ENCODE results near the gene SNAP25. TPM values are rescaled to one million over a fixed set of nuclear protein-coding genes. Genes with fewer than 3 reads are reported as not detected.

The SNAP25 gene
- total RNA-seq, 2 donors from 2014 or later = 0.67 to 2.2 TPM

DNA sequence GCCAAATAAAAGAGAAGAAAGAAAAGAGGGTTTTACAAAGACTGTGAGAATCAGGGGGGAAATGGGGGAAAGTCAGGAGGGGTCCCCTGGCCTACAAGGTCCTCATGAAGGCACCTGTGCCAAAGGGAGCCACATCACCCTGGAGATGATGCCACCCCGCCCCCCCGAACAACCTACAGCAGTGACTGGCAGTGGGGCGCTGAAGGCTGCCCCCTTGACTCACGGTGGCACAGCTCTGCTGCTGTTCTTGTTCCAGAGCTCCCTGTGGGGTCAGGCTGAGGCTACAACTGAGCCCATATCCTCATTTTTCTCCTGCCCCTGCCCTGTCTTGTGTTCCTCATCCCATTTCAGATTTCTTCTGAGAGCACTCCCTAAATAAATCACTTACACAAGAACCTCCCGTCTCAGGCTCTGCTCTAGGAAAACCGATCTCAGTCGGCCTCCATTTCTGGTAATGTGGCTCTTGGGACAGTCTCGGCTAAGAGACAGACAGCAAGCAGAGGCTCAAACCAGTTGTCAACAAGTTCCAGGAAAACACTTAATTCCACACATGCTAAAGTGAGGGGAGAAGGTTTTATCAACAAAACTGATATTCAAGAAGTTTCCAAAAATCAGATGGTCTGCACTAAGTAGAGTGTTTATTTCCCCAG lies 105.7 kb downstream of the SNAP25 start:
- DNase-seq = no peak
- Histone ChIP-seq H3K4me1 (no peaks in the 10 kb centered on the region), H3K27ac (no peak overlapping the region), H3K4me3 (no peak overlapping the region), H3K9ac (ENCODE audit: low read depth in 2 of 2, low read length in 2 of 2) (no peak overlapping the region), H3K36me3 (no peaks in the 10 kb centered on the region), H3K9me3 (no peaks in the 10 kb centered on the region), H3K27me3 (no peaks in the 10 kb centered on the region)
- TF ChIP-seq, protein P1, sequence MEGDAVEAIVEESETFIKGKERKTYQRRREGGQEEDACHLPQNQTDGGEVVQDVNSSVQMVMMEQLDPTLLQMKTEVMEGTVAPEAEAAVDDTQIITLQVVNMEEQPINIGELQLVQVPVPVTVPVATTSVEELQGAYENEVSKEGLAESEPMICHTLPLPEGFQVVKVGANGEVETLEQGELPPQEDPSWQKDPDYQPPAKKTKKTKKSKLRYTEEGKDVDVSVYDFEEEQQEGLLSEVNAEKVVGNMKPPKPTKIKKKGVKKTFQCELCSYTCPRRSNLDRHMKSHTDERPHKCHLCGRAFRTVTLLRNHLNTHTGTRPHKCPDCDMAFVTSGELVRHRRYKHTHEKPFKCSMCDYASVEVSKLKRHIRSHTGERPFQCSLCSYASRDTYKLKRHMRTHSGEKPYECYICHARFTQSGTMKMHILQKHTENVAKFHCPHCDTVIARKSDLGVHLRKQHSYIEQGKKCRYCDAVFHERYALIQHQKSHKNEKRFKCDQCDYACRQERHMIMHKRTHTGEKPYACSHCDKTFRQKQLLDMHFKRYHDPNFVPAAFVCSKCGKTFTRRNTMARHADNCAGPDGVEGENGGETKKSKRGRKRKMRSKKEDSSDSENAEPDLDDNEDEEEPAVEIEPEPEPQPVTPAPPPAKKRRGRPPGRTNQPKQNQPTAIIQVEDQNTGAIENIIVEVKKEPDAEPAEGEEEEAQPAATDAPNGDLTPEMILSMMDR (IDR thresholded peaks at IDR 0.05) = no peak
- intact Hi-C loops (cut with DNase I) = no loop called here

DNA sequence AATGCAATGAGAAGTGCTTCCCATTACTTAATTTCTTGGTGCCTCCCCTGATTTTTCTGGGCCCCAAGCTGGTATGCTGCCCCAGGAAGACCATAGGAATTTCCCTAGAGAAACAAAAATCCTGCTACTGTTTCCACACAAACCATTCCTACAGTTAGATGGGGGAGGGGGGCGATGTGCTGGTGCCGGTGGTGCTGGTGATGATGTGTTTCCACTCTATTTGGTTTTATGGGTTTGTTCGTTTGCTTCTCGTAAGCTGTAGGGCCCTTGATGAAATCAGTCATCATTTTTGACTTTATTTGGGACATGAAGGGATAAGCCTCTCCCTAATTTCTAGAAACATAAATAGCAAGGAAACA lies 110.2 kb downstream of the SNAP25 start:
- H3K9ac ChIP-seq (ENCODE audit: low read depth in 2 of 2, low read length in 2 of 2) = no peak overlapping the region
- intact Hi-C loops (cut with DNase I) = no loop called here
- no peaks in the 10 kb centered on the region for H3K9me3 ChIP-seq
- H3K4me3 ChIP-seq = no peak overlapping the region
- H3K27ac ChIP-seq = no peak overlapping the region
- TF ChIP-seq, protein P1 (IDR thresholded peaks at IDR 0.05) = no peak
- H3K27me3 ChIP-seq = no peaks in the 10 kb centered on the region
- H3K36me3 ChIP-seq = no peaks in the 10 kb centered on the region
- H3K4me1 ChIP-seq = no peaks in the 10 kb centered on the region
- DNase-seq = no peak

DNA sequence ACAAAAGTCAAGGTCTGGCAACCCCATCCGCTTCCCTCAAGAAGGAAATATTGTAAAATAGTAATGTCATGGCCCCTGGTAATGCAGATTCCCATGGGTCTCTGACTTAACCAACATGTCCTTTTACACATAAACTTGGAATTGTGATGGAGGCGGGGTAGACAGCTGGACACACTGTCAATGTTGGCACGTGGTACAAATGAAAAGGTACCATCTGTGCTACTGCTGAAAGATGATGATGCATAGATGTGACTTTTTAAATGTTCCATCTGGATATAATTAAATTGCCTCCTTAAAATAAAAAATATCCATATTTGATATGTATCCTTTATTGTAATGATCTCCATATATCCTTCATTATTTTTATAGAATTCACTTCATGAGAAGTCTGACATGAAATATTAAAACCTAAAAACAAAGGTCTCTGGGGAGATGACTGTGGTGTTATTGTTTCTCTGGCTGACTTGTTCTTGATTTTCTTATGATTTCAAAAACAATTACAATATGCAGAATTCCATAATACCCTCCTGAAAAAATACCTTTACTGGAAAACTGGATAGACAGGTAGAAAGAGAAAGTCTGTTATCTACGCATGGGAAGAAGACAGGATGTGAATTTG lies 110.9 kb downstream of the SNAP25 start:
- Histone ChIP-seq H3K27me3 (no peaks in the 10 kb centered on the region), H3K4me1 (no peaks in the 10 kb centered on the region), H3K4me3 (no peak overlapping the region), H3K27ac (no peak overlapping the region), H3K9me3 (no peaks in the 10 kb centered on the region), H3K36me3 (no peaks in the 10 kb centered on the region), H3K9ac (ENCODE audit: low read depth in 2 of 2, low read length in 2 of 2) (no peak overlapping the region)
- no peak for DNase-seq
- intact Hi-C loops (cut with DNase I) = no loop called here
- TF ChIP-seq, protein P1 (IDR thresholded peaks at IDR 0.05) = no peak

DNA sequence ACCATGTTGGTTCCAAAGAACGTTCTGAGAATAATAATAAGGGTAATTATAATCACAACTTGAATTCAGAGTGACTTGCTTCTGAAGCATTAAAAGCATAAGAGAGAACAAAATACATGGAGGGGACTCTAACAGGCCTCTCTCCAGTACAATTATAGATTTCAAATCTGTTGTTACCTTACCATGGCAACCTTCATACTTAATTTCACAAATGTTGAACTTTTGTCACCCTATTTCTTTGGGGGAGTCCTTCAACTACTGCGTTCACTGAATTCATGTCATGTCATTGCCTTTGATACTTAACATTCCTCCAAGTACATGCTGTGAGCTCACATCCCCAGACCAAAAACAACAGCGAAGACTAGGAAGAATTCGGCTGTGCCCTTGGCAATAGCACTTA lies 111.4 kb downstream of the SNAP25 start:
- TF ChIP-seq, protein P1 (IDR thresholded peaks at IDR 0.05) = no peak
- H3K4me1 ChIP-seq = no peaks in the 10 kb centered on the region

DNA sequence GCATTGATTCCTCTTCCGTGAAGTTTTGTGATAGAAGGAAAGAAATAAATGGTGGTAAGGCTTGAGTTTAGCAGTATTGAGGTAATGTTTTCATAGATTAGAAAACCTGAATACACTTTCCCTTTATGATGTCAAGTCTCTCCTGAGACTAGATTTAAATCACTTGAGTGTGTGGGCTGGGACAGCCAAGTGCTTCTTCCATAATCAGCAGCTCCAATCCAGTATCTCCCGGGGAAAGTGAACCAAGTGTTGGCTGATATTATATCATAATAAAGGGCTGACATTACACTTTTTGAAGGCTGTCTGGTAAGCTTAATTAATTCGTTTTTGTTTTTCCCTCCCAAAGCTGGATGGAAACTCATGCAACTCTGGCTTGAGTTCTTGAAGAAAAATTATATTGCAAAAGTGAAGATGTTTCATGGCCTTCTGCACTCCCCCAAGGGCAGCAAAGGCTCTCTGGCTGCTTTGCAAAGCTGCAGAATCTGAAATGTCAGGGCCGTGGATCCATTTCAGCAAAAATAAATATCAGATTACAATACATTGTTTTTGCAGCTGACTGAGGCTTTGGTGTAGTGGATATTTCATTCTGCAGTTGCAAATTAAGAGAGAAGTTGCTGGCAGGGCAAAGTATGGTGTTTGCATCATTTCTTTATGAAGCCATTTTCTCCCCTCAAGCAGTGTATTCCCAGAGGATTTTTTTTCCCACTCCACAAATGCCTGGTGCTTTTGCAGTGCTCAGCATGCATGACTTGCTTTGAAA lies 114.2 kb downstream of the SNAP25 start:
- no peak overlapping the region for H3K27ac ChIP-seq
- intact Hi-C loops (cut with DNase I) = no loop called here
- no peaks in the 10 kb centered on the region for H3K36me3 ChIP-seq
- DNase-seq = no peak
- no peak overlapping the region for H3K4me3 ChIP-seq
- no peaks in the 10 kb centered on the region for H3K4me1 ChIP-seq
- TF ChIP-seq, protein P1 (IDR thresholded peaks at IDR 0.05) = no peak
- no peak overlapping the region for H3K9ac ChIP-seq (ENCODE audit: low read depth in 2 of 2, low read length in 2 of 2)
- no peaks in the 10 kb centered on the region for H3K27me3 ChIP-seq
- H3K9me3 ChIP-seq = no peaks in the 10 kb centered on the region

More for the DNA sequence above, 111.4 kb downstream of the SNAP25 start:
- Histone ChIP-seq H3K27me3 (no peaks in the 10 kb centered on the region), H3K36me3 (no peaks in the 10 kb centered on the region), H3K4me3 (no peak overlapping the region), H3K9ac (ENCODE audit: low read depth in 2 of 2, low read length in 2 of 2) (no peak overlapping the region), H3K9me3 (no peaks in the 10 kb centered on the region), H3K27ac (no peak overlapping the region)
- no peak for DNase-seq
- intact Hi-C loops (cut with DNase I) = no loop called here

Measured in colonic mucosa (tissue), 4 donors.